Neuron (in vitro differentiated cells): ENCODE measurements around the gene RNF112.

Experiments
- H2AFZ ChIP-seq: one replicate; pipeline ENCODE4 v1.6.1; 2013; ENCODE audit warnings: low read depth, mild to moderate bottlenecking, inconsistent platforms, low read length, moderate library complexity
- H3K27me3 ChIP-seq: one replicate; pipeline ENCODE4 v1.6.1; 2013; ENCODE audit warnings: low read length; ENCODE audit not compliant: insufficient read depth
- H3K36me3 ChIP-seq: one replicate; pipeline ENCODE4 v1.6.1; 2013; ENCODE audit warnings: low read length; ENCODE audit not compliant: insufficient read depth
- H3K4me1 ChIP-seq: one replicate; pipeline ENCODE4 v1.6.1; 2013; ENCODE audit warnings: low read length; ENCODE audit not compliant: insufficient read depth
- H3K4me3 ChIP-seq: 2 replicates; pipeline ENCODE4 v1.5.1; 2013; ENCODE audit warnings: mild to moderate bottlenecking, low read length, moderate library complexity
- H3K9me3 ChIP-seq: one replicate; pipeline ENCODE4 v1.6.1; 2013; ENCODE audit warnings: low read length

Gene RNF112, protein sequence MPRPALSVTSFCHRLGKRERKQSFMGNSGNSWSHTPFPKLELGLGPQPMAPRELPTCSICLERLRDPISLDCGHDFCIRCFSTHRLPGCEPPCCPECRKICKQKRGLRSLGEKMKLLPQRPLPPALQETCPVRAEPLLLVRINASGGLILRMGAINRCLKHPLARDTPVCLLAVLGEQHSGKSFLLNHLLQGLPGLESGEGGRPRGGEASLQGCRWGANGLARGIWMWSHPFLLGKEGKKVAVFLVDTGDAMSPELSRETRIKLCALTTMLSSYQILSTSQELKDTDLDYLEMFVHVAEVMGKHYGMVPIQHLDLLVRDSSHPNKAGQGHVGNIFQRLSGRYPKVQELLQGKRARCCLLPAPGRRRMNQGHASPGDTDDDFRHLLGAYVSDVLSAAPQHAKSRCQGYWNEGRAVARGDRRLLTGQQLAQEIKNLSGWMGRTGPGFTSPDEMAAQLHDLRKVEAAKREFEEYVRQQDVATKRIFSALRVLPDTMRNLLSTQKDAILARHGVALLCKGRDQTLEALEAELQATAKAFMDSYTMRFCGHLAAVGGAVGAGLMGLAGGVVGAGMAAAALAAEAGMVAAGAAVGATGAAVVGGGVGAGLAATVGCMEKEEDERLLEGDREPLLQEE

DNA sequence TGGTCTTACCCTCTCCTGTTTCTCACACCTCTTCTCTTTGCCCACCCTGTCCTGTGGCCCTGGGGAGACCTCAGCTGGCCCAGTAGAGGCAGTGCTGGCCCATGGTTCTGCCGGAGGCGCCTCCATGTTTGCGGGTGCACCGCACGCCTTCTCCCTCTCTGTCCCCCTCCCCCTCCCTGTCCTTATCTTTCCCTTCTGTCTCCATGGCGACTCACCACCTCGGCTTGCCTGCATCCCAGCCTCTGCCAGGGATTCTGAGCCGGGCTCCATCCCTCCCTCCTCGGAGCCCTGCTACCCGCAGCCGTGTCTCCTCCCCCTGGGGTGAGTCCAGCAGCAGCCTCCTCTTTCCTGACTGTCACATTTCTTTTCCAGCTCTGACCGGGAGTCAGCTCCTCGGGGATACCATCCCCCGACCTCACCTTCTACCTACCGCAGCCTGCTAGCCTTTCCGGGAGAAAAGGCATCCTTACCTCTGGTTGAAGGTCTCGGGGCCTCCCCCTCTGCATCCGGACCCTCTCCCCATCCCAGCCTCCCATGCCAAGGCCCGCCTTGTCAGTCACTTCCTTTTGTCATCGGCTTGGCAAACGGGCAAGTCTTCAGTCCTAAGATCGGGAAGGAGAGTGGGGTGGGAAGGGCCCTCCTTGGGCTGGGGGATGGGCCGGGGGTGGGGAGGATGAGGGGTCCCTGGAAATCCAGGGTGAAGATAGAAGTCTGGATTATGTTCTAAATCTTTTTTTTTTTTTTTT, at the start of gene RNF112:
Gene RNF112, plus strand, starts transcription at position 358 of the 746 bp plus-strand sequence. Its CDS starts 177 bp downstream, at position 535.
- no peak within 1 kb of the TSS for H3K4me3 ChIP-seq
- no peaks in the 10 kb centered on the region for H3K36me3 ChIP-seq
- H3K27me3 ChIP-seq = peaks cover 17% of the 10 kb centered on the region
- no peak within 1 kb of the TSS for H2AFZ ChIP-seq
- H3K4me1 ChIP-seq = peaks cover 6% of the 10 kb centered on the region
- no peaks in the 10 kb centered on the region for H3K9me3 ChIP-seq

- H3K4me3 ChIP-seq = no peak overlapping the region
- H3K27me3 ChIP-seq = no peaks in the 10 kb centered on the region
- H3K9me3 ChIP-seq = no peaks in the 10 kb centered on the region
- H2AFZ ChIP-seq = no peak overlapping the region
- H3K4me1 ChIP-seq = peaks cover 10% of the 10 kb centered on the region
- peaks cover 7% of the 10 kb centered on the region for H3K36me3 ChIP-seq
Observed at GRCh38 chr17:19361326-19361725, 49.7 kb upstream of the RNF112 start.

GRCh38 chr17:19361944-19362276, 49.1 kb upstream of the RNF112 start:
- Histone ChIP-seq H3K36me3 (peaks cover 6% of the 10 kb centered on the region), H3K27me3 (no peaks in the 10 kb centered on the region), H3K4me1 (peaks cover 10% of the 10 kb centered on the region), H3K4me3 (peak overlapping the region; percentile 65), H3K9me3 (no peaks in the 10 kb centered on the region), H2AFZ (peak overlapping the region; percentile 97)

GRCh38 chr17:19362277-19363113, 48.5 kb upstream of the RNF112 start, which contains the start of gene B9D1:
Gene B9D1 (minus strand): TSS chr17:19362723. CDS start chr17:19362569, 154 bp downstream.
- H3K27me3 ChIP-seq = no peaks in the 10 kb centered on the region
- H3K4me1 ChIP-seq = peaks cover 10% of the 10 kb centered on the region
- peak within 1 kb of the TSS; percentile 65 for H3K4me3 ChIP-seq
- peak within 1 kb of the TSS; percentile 97 for H2AFZ ChIP-seq
- peaks cover 5% of the 10 kb centered on the region for H3K36me3 ChIP-seq
- H3K9me3 ChIP-seq = no peaks in the 10 kb centered on the region

DNA sequence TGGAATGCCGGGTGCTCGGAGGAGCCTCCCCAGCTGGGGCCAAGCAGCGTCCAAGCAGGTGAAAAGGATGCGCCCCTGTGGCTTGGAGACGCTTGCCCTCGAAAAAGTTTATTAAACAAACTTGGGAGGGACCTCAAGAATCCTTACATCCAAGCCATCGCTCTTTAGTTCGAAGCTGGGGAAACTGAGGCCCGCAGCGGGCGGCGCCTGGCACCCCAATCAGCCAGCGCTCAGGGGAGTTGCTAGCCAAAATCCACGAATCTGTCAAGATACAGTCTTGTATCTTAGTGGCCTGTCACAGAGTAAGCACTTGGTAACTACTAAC, 48.0 kb upstream of the RNF112 start:
- no peaks in the 10 kb centered on the region for H3K27me3 ChIP-seq
- peaks cover 10% of the 10 kb centered on the region for H3K4me1 ChIP-seq
- H2AFZ ChIP-seq = peak overlapping the region; percentile 97
- H3K36me3 ChIP-seq = peaks cover 4% of the 10 kb centered on the region
- H3K4me3 ChIP-seq = peak overlapping the region; percentile 65
- no peaks in the 10 kb centered on the region for H3K9me3 ChIP-seq

DNA sequence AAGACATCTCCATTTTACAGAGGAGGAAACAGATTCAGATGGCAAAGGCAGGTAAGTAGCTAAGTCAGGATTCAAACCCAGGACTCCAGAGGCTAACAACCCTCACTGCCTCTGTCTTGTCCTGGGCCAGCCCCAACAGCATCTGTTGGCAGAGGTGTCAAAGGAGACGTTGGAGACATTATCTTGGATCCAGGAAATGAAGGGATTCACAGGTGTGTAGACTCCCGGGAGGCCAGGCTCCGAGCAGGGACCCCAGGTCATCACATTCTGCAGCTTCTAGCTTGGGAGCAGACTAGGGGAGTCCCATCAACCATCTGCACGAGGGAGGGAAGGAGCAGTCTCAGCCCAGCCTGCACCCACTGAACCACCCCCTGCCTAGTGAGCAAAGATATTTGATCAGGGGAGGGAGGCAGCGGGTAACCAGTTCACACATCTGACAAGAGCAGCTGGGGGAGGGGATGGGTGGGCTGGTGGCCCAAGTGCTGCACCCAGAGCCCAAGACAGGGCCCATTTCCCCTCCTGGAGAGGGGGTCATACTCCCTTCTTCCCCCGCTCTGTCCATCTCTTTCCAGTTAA, 47.5 kb upstream of the RNF112 start:
- H3K27me3 ChIP-seq = no peaks in the 10 kb centered on the region
- peaks cover 10% of the 10 kb centered on the region for H3K4me1 ChIP-seq
- H3K36me3 ChIP-seq = no peaks in the 10 kb centered on the region
- H3K9me3 ChIP-seq = no peaks in the 10 kb centered on the region
- no peak overlapping the region for H3K4me3 ChIP-seq
- no peak overlapping the region for H2AFZ ChIP-seq

- Histone ChIP-seq H3K36me3 (no peaks in the 10 kb centered on the region), H3K27me3 (no peaks in the 10 kb centered on the region), H2AFZ (no peak overlapping the region), H3K4me1 (peaks cover 10% of the 10 kb centered on the region), H3K4me3 (no peak overlapping the region), H3K9me3 (no peaks in the 10 kb centered on the region)
Observed at GRCh38 chr17:19364699-19365498, 46.1 kb upstream of the RNF112 start.

DNA sequence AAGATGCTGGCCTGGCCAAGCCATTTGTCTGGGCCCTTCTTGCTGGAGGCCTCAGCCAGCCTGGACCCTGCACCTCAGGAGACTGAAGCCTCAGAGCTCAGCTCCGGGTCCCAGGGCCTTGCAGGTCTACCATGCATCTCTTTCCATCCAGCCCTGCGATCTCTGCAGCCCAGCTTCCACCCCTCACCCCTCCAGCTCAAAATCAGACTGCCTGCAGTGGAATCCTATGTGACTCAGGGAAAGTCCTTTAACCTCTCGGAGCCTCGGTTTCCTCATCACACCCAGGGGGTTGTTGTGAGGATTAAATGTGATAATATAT, 45.6 kb upstream of the RNF112 start:
- Histone ChIP-seq H2AFZ (no peak overlapping the region), H3K9me3 (no peaks in the 10 kb centered on the region), H3K36me3 (no peaks in the 10 kb centered on the region), H3K4me1 (peaks cover 10% of the 10 kb centered on the region), H3K4me3 (no peak overlapping the region), H3K27me3 (no peaks in the 10 kb centered on the region)

DNA sequence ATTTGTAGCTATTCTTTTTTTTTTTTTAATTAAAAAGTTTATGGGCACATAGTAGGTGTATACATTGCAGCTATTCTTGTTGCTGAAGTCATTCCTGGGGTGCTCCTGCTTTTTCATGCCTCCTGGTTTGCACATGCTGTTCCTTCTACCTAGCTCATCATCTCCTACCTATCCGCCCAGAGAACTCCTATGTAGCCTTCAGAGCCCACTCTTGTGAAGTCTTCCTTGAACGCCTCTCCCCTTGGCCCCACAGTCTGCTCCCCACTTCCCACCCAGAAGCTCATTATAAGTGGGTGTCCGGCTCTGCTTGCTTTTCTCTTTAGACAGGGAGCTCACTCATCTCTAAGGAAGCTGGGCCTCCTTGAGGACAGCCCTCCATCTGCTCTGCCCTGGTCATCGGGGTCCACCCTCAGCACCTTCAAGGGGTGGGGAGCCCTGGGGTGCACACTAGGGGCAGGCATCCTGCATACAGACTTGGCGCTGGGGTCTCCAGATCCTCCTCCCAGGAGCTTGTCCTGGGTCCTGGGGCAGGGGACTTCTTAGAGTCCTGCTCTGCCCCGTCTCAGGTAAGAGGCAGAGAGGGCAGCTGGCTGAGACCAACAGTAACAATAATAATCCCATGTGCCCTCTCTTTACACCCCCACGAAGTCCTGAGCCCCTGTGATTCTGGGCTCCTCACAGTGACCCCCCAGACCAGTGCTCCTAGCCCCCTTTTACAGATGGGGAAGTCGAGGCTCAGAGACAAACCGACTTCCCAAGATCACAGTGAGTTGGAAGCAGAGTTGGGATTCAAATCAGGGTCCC, 45.0 kb upstream of the RNF112 start:
- H3K4me1 ChIP-seq = peaks cover 10% of the 10 kb centered on the region

DNA sequence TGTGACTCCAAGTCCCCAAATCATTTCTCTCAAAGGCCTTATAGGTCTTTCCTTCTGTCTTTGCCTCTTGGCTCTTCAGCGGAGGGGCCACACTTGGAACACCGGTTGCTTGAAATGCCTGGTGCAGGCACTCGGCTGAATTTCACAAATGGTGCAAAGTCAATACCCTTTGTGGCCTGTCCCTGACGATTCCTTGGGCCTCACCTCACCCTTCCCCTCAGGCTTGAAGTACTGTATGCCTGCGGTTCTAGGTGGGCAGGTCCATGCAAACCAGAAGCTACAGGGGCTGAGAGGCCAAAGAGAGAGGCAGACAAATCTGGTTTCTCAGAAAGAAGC, 44.4 kb upstream of the RNF112 start:
- Histone ChIP-seq H2AFZ (no peak overlapping the region), H3K27me3 (no peaks in the 10 kb centered on the region), H3K4me3 (no peak overlapping the region), H3K9me3 (no peaks in the 10 kb centered on the region), H3K4me1 (peaks cover 10% of the 10 kb centered on the region), H3K36me3 (no peaks in the 10 kb centered on the region)

More for the DNA sequence above, 45.0 kb upstream of the RNF112 start:
- H3K27me3 ChIP-seq = no peaks in the 10 kb centered on the region
- H3K36me3 ChIP-seq = no peaks in the 10 kb centered on the region
- no peak overlapping the region for H2AFZ ChIP-seq
- no peaks in the 10 kb centered on the region for H3K9me3 ChIP-seq
- no peak overlapping the region for H3K4me3 ChIP-seq

- H2AFZ ChIP-seq = no peak overlapping the region
- peaks cover under 1% of the 10 kb centered on the region for H3K4me1 ChIP-seq
- H3K9me3 ChIP-seq = no peaks in the 10 kb centered on the region
- no peaks in the 10 kb centered on the region for H3K36me3 ChIP-seq
- H3K27me3 ChIP-seq = no peaks in the 10 kb centered on the region
- no peak overlapping the region for H3K4me3 ChIP-seq
Observed at GRCh38 chr17:19368229-19368628, 42.8 kb upstream of the RNF112 start.
